LoVo (cell line): ENCODE measurements around the gene ARSJ.

Experiments
- DNase-seq: peaks from one replicate; pipeline ENCODE4 v3.0.0-alpha.2; 2016; ENCODE audit warnings: low spot score

ARSJ gene

GRCh38 chr4:113901994-113902787, 77.3 kb downstream of the ARSJ start:
- peak; percentile 76 for DNase-seq

GRCh38 chr4:113899271-113900070, 80.0 kb downstream of the ARSJ start:
- no peak for DNase-seq

- peak; percentile 15 for DNase-seq
Observed at GRCh38 chr4:113893546-113893945, 85.9 kb downstream of the ARSJ start.

GRCh38 chr4:113888006-113888405, 91.4 kb downstream of the ARSJ start:
- no peak for DNase-seq

GRCh38 chr4:113885291-113885690, 94.2 kb downstream of the ARSJ start:
- DNase-seq, result no peak

GRCh38 chr4:113884655-113885054, 94.8 kb downstream of the ARSJ start:
- no peak for DNase-seq

- no peak for DNase-seq
Observed at GRCh38 chr4:113882668-113883067, 96.8 kb downstream of the ARSJ start.

- DNase-seq, result no peak
Observed at GRCh38 chr4:113881256-113881655, 98.2 kb downstream of the ARSJ start.

GRCh38 chr4:113880240-113881028, 99.0 kb downstream of the ARSJ start:
- no peak for DNase-seq

GRCh38 chr4:113878668-113879067, 100.8 kb downstream of the ARSJ start:
- DNase-seq, result no peak

GRCh38 chr4:113874480-113874879, 105.0 kb downstream of the ARSJ start:
- DNase-seq, result no peak

GRCh38 chr4:113873508-113873907, 105.9 kb downstream of the ARSJ start:
- DNase-seq, result no peak

- DNase-seq, result no peak
Observed at GRCh38 chr4:113872426-113873260, 106.8 kb downstream of the ARSJ start.

- DNase-seq, result no peak
Observed at GRCh38 chr4:113871080-113871479, 108.4 kb downstream of the ARSJ start.

- DNase-seq, result no peak
Observed at GRCh38 chr4:113869743-113870375, 109.6 kb downstream of the ARSJ start.

GRCh38 chr4:113866611-113867010, 112.8 kb downstream of the ARSJ start:
- DNase-seq, result no peak

- no peak for DNase-seq
Observed at GRCh38 chr4:113858924-113859323, 120.5 kb downstream of the ARSJ start.

GRCh38 chr4:113851816-113852215, 127.6 kb downstream of the ARSJ start:
- DNase-seq, result no peak
